ENCODE data around the gene IGF2R. TPM values are rescaled to one million over a fixed set of nuclear protein-coding genes. Genes with fewer than 3 reads are reported as not detected.
"Not testable (repeated sequence)": the region's sequence is repeated elsewhere in the genome, so short reads cannot be mapped to it uniquely, and the experiment has no call there.

The IGF2R gene
- total RNA-seq, 1 experiment from 2014 or later, result 160 TPM

DNA sequence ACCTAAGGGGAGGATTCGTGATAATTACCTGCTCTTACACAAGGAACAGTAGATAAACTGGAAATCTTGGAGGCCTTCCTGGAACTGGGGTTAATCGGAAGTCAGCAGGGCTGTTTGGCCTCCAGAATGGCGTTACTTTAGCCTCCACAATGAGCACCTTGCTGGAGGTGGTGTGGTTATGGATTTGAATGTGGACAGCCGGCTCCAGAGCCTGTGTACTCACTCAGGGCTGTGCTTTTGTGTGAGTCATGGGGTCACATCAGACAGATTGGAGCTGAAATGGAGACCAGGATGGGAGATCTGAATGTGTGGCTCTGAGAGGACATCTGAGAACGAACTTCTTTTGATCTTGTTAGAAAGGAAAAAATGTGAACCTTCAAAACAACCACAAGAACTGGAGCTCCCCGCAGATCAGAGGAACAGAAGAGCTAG is 30.4 kb downstream of the IGF2R start:
- H3K4me1 Mint-ChIP-seq (ENCODE audit: insufficient read depth, unreplicated experiment), result peaks cover 43% of the 10 kb centered on the region
- H3K27me3 Mint-ChIP-seq (ENCODE audit: insufficient read depth, unreplicated experiment), result no peaks in the 10 kb centered on the region
- ChIA-PET CTCF (interaction anchor here (0.7 kb wide), 1 partner anchor 30 kb away, joined by 3 read pairs; no protein-coding TSS in a partner anchor), POLR2A (interaction anchor here (0.6 to 1.5 kb wide), 2 partner anchors 10 to 26 kb away, joined by 3 to 5 read pairs; no protein-coding TSS in a partner anchor)
- peaks cover 33% of the 10 kb centered on the region for H3K36me3 Mint-ChIP-seq (ENCODE audit: insufficient read depth, unreplicated experiment)
- no peak overlapping the region for H3K4me3 Mint-ChIP-seq (ENCODE audit: unreplicated experiment)
- DNase-seq (ENCODE audit: unreplicated experiment), result no peak
- intact Hi-C loops (cut with micrococcal nuclease), result no loop called here
- peak overlapping the region; percentile 36 for H3K27ac Mint-ChIP-seq (ENCODE audit: low read depth, unreplicated experiment)
- TF ChIP-seq, protein P1, sequence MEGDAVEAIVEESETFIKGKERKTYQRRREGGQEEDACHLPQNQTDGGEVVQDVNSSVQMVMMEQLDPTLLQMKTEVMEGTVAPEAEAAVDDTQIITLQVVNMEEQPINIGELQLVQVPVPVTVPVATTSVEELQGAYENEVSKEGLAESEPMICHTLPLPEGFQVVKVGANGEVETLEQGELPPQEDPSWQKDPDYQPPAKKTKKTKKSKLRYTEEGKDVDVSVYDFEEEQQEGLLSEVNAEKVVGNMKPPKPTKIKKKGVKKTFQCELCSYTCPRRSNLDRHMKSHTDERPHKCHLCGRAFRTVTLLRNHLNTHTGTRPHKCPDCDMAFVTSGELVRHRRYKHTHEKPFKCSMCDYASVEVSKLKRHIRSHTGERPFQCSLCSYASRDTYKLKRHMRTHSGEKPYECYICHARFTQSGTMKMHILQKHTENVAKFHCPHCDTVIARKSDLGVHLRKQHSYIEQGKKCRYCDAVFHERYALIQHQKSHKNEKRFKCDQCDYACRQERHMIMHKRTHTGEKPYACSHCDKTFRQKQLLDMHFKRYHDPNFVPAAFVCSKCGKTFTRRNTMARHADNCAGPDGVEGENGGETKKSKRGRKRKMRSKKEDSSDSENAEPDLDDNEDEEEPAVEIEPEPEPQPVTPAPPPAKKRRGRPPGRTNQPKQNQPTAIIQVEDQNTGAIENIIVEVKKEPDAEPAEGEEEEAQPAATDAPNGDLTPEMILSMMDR (IDR thresholded peaks at IDR 0.05; ENCODE audit: unreplicated experiment), result no peak
- BruUV-seq (replicated peaks), result no TSS peak
- H3K9me3 Mint-ChIP-seq (ENCODE audit: unreplicated experiment), result no peaks in the 10 kb centered on the region

DNA sequence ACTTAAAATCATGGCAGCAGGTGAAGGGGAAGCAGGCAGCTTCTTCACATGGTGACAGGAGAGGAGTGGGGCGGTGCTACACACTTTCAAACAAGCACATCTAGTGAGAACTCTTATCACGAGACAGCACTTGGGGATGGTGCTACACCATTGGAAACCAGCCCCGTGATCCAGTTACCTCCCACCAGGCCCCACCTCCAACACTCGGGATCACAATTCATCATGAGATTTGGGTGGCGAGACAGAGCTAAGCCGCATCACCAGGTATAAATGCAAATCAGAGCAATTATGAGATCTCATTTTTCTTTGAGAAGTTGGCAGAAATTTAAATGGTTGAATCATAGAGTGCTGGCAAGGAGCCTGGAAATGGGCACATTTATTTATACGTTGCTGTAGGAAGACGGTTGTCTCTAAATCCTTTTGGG is 31.4 kb downstream of the IGF2R start:
- no peak overlapping the region for H3K4me3 Mint-ChIP-seq (ENCODE audit: unreplicated experiment)
- peaks cover 33% of the 10 kb centered on the region for H3K36me3 Mint-ChIP-seq (ENCODE audit: insufficient read depth, unreplicated experiment)
- H3K9me3 Mint-ChIP-seq (ENCODE audit: unreplicated experiment), result no peaks in the 10 kb centered on the region
- ChIA-PET POLR2A (interaction anchor here (0.7 to 1.5 kb wide), 4 partner anchors 9 to 36 kb away, joined by 3 to 5 read pairs (median 3); no protein-coding TSS in a partner anchor), CTCF (no interaction called here)
- H3K27ac Mint-ChIP-seq (ENCODE audit: low read depth, unreplicated experiment), result peak overlapping the region; percentile 36
- H3K27me3 Mint-ChIP-seq (ENCODE audit: insufficient read depth, unreplicated experiment), result no peaks in the 10 kb centered on the region
- DNase-seq (ENCODE audit: unreplicated experiment), result peak; percentile 80
- no TSS peak for BruUV-seq (replicated peaks)
- peaks cover 35% of the 10 kb centered on the region for H3K4me1 Mint-ChIP-seq (ENCODE audit: insufficient read depth, unreplicated experiment)
- intact Hi-C loops (cut with micrococcal nuclease), result no loop called here
- TF ChIP-seq, protein P1 (IDR thresholded peaks at IDR 0.05; ENCODE audit: unreplicated experiment), result no peak

DNA sequence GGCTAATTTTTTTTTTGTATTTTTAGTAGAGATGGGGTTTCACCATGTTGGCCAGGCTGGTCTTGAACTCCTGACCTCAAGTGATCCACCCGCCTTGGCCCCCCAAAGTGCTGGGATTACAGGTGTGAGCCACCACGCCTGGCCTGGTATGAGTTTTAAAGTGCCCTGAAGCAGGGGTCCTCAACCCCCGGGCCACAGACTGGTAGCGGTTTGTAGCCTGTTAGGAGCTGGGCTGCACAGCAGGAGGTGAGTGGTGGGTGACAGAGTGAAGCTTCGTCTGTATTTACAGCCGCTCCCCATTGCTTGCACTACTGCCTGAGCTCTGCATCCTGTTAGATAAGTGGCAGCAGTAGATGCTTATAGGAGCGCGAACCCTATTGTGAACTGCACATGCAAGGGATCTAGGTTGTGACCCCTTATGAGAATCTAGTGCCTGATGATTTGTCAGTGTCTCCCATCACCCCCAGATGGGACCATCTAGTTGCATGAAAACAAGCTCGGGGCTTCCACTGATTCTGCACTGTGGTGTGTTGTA is 32.1 kb downstream of the IGF2R start:
- H3K27me3 Mint-ChIP-seq (ENCODE audit: insufficient read depth, unreplicated experiment); CTCF ChIA-PET; DNase-seq (ENCODE audit: unreplicated experiment); intact Hi-C loops (cut with micrococcal nuclease); H3K9me3 Mint-ChIP-seq (ENCODE audit: unreplicated experiment); H3K4me3 Mint-ChIP-seq (ENCODE audit: unreplicated experiment); BruUV-seq (replicated peaks): not testable (repeated sequence)
- Mint-ChIP-seq H3K36me3 (ENCODE audit: insufficient read depth, unreplicated experiment) (peaks cover 33% of the 10 kb centered on the region), H3K27ac (ENCODE audit: low read depth, unreplicated experiment) (peak overlapping the region; percentile 36), H3K4me1 (ENCODE audit: insufficient read depth, unreplicated experiment) (peaks cover 35% of the 10 kb centered on the region)
- POLR2A ChIA-PET, result interaction anchor here (0.8 to 1.5 kb wide), 5 partner anchors 9 to 27 kb away, joined by 3 to 5 read pairs (median 4); no protein-coding TSS in a partner anchor

DNA sequence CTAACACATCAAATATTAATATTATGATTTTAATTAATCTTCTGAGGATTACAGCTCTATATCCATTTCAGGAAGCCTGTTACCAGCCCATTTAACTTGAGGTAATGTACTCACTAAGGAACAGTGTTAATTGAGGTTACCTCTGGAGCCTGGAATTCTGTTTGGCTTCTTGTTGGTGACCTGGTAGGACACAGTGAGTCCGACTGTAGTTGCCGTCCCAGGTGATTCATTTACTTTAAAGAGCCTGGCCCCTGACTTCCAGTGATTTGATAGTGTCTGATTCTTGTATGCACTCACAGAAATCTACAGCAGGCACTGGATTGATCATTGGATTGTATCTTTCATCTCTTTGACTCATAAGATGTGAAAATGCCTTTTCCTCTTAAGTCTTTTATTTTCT is 34.0 kb downstream of the IGF2R start:
- POLR2A ChIA-PET, result no interaction called here
- intact Hi-C loops (cut with micrococcal nuclease), result no loop called here
- H3K36me3 Mint-ChIP-seq (ENCODE audit: insufficient read depth, unreplicated experiment), result peaks cover 34% of the 10 kb centered on the region
- H3K4me1 Mint-ChIP-seq (ENCODE audit: insufficient read depth, unreplicated experiment), result peaks cover 42% of the 10 kb centered on the region
- TF ChIP-seq, protein P1 (IDR thresholded peaks at IDR 0.05; ENCODE audit: unreplicated experiment), result no peak
- no peaks in the 10 kb centered on the region for H3K27me3 Mint-ChIP-seq (ENCODE audit: insufficient read depth, unreplicated experiment)
- H3K27ac Mint-ChIP-seq (ENCODE audit: low read depth, unreplicated experiment), result no peak overlapping the region
- H3K4me3 Mint-ChIP-seq (ENCODE audit: unreplicated experiment), result no peak overlapping the region
- BruUV-seq (replicated peaks), result no TSS peak
- CTCF ChIA-PET, result interaction anchor here (1.0 kb wide), 1 partner anchor 35 kb away, joined by 3 read pairs; no protein-coding TSS in a partner anchor
- H3K9me3 Mint-ChIP-seq (ENCODE audit: unreplicated experiment), result no peaks in the 10 kb centered on the region
- DNase-seq (ENCODE audit: unreplicated experiment), result no peak
